Esophagus (tissue), 2 donors: ENCODE data around the gene WSCD2. TPM values are rescaled to one million over a fixed set of nuclear protein-coding genes. Genes with fewer than 3 reads are reported as not detected.

Experiments
- H3K27ac ChIP-seq, 2 donors: one replicate each; pipeline ENCODE4 v1.5.1; 2013; ENCODE audit warnings: low read depth in 2 of 2, mild to moderate bottlenecking in 2 of 2, inconsistent platforms in 1 of 2, low read length in 1 of 2, moderate library complexity in 1 of 2
- H3K27me3 ChIP-seq, 2 donors: one replicate each; pipeline ENCODE4 v1.6.1; 2013; ENCODE audit warnings: low read length in 2 of 2, control low read depth in 1 of 2, mild to moderate bottlenecking in 1 of 2; ENCODE audit not compliant: insufficient read depth in 2 of 2, control insufficient read depth in 1 of 2
- H3K36me3 ChIP-seq, 2 donors: one replicate each; pipeline ENCODE4 v1.6.1; 2013; ENCODE audit warnings: low read length in 1 of 2; ENCODE audit not compliant: control insufficient read depth in 2 of 2, insufficient read depth in 2 of 2
- H3K4me1 ChIP-seq, 2 donors: one replicate each; pipeline ENCODE4 v1.6.1; 2013; ENCODE audit warnings: low read length in 1 of 2; ENCODE audit not compliant: control insufficient read depth in 2 of 2, insufficient read depth in 2 of 2
- H3K4me3 ChIP-seq, 2 donors: one replicate each; pipeline ENCODE4 v1.5.1; 2013; ENCODE audit warnings: low read length in 2 of 2, mild to moderate bottlenecking in 2 of 2, low read depth in 1 of 2, moderate library complexity in 1 of 2
- H3K9me3 ChIP-seq, 2 donors: one replicate each; pipeline ENCODE4 v1.6.1; 2013; ENCODE audit warnings: mild to moderate bottlenecking in 2 of 2, low read depth in 1 of 2, low read length in 1 of 2, moderate library complexity in 1 of 2; ENCODE audit not compliant: control insufficient read depth in 2 of 2, insufficient read depth in 1 of 2
- WGBS, 2 donors: extraction: QIAGEN DNeasy Blood & Tissue Kit; methylation state at CpG; one replicate each; pipeline ENCODE4 v1.1.7; 2013; 5-methylcytosine and 5-hydroxymethylcytosine counted together
- polyA plus RNA-seq, 2 donors: library from polyadenylated mRNA; stranded (reverse); fragments of 200-250 nt; gene quantifications; one replicate each; pipeline ENCODE4 v1.2.3, GENCODE V29; 2013
- donor health status: healthy with polysubstance abuse.
- donor health status: Bipolar disorder and iron deficiency.

Gene WSCD2
- polyA plus RNA-seq, 2 donors: 0.51 to 0.72 TPM

DNA sequence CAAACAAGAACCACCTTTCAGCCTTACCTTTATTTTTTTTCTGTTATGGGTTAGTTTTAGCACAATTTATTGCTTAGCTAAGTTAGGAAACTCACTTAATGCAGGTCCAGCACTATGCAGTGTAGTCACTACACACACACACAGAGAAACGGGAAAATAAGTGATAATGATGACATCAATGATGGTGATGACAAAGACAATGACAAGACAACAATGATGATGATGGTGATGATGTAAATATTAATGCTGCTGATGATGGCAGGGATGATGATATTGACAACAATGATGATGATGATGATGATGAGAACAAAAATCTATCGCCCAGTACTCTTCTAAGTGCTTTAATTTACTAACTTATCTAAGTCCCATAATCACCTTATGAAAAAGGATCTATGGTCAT, 41.1 kb downstream of the WSCD2 start:
- WGBS, 2 donors: 75 to 81% methylated on average over 2 of the region's 2 CpGs
- no peaks in the 10 kb centered on the region for H3K4me1 ChIP-seq

DNA sequence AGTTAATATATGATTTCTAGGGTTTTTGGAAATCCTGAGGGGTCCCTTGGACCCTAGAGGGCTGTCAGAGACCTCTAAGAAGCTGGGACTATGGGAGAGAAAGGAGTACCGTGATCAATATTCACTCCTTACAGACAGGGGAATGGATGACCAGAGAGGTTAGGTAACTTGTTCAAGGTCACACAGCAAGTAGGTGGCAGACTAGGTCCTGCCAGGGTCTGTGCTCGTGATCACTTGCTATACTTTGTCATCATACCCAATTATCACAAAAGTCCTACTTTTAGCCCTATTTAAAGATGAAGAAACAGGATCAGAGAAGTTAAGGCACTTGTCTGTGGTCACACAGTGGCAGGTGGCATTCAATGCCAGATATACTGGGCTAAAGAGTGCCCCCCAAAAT, 42.9 kb downstream of the WSCD2 start:
- Histone ChIP-seq H3K4me3 (no peak overlapping the region), H3K27me3 (no peaks in the 10 kb centered on the region), H3K4me1 (no peaks in the 10 kb centered on the region), H3K27ac (no peak overlapping the region), H3K36me3 (peaks cover 0 to 3% of the 10 kb centered on the region in 2 donors), H3K9me3 (no peaks in the 10 kb centered on the region)
- WGBS, 2 donors: 79 to 88% methylated on average over 2 of the region's 2 CpGs

More for the DNA sequence above, 41.1 kb downstream of the WSCD2 start:
- Histone ChIP-seq H3K4me3 (no peak overlapping the region), H3K9me3 (no peaks in the 10 kb centered on the region), H3K36me3 (peaks cover 0 to 3% of the 10 kb centered on the region in 2 donors), H3K27ac (no peak overlapping the region), H3K27me3 (peaks cover 0 to under 1% of the 10 kb centered on the region in 2 donors)

DNA sequence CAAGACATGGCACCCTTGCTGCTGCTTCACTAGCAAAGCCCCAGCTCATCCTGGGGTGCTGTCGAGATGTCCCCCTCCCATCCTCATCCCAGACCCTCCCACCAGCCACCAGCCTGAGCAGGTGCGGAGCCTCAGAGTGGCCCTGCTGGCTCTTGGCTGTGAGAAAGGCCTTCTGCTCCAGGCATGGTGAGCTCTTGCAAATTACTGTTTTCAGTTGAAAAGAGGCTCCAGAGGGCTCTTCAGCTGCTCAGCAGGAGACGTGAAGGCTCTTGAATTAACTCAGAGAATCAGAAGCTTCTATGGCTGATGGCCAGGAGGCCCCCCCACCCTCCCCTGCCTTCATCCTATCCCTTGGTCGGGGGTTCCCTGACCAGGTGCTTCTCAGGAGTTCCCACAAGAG, 44.1 kb downstream of the WSCD2 start:
- 47 to 52% methylated on average over 4 of the region's 4 CpGs for WGBS, 2 donors
- Histone ChIP-seq H3K4me1 (no peaks in the 10 kb centered on the region), H3K4me3 (no peak overlapping the region), H3K36me3 (peaks cover 0 to under 1% of the 10 kb centered on the region in 2 donors), H3K27ac (no peak overlapping the region), H3K9me3 (no peaks in the 10 kb centered on the region), H3K27me3 (no peaks in the 10 kb centered on the region)

DNA sequence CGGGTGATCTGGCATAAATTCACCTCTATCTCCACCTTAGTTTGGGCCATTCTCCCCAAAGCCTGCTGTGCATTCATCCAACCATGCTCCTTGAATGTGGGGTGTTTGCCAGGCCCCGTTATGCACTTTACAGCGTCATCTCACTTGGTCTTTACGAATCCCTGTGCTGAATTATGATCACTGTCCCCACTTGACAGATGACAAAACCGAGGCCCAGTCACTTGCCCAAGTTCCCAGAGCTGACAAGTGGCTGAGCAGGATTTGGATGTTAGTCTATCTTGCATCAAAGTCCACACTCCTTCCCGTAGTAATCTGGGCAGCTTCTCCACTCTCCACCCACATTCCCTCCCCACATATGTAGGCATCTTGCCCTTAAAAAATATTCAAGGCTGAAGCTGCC, 44.8 kb downstream of the WSCD2 start:
- Histone ChIP-seq H3K4me1 (no peaks in the 10 kb centered on the region), H3K27me3 (no peaks in the 10 kb centered on the region), H3K27ac (no peak overlapping the region), H3K4me3 (no peak overlapping the region), H3K36me3 (no peaks in the 10 kb centered on the region), H3K9me3 (no peaks in the 10 kb centered on the region)
- WGBS, 2 donors: 71 to 78% methylated on average over 6 of the region's 6 CpGs

DNA sequence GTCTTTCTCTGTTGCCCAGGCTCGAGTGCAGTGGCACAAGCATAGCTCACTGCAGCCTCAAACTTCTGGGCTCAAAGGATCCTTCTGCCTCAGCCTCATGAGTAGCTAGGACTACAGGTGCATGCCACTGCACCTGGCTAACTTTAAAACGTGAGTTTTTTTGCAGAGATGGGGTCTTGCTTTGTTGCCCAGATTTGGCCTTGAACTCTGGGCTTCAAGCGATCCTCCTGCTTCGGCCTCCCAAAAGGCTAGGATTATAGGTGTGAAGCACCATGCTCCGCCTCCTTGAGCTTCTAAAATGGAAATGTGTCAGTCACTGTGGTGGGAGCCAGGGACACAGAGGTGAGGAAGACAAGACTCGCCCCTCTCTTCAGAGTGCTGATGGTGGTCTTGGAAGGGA, 45.6 kb downstream of the WSCD2 start:
- WGBS, 2 donors: 66 to 80% methylated on average over 6 of the region's 6 CpGs
- H3K36me3 ChIP-seq: no peaks in the 10 kb centered on the region
- no peak overlapping the region for H3K27ac ChIP-seq
- no peak overlapping the region for H3K4me3 ChIP-seq
- H3K9me3 ChIP-seq: no peaks in the 10 kb centered on the region
- no peaks in the 10 kb centered on the region for H3K4me1 ChIP-seq
- H3K27me3 ChIP-seq: no peaks in the 10 kb centered on the region

DNA sequence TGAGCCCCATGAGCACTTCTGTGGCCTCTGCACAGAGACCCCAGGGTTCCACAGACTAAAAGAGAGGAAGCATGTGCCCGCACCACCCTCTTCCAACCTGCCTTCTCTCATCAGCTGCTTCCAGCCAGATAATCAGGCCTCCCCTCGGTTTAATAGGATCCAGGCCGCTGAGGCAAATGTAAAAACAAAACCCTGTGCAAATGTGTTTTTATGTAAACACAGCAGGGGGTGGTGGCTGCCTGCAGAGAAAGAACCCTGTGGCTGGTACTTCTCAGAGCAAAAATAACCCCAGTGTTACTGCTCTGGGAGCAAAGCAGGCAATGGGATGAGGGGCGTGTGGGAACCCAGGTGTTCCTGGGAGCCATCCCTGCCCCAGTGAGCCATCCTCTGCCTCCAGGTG, 46.2 kb downstream of the WSCD2 start:
- no peak overlapping the region for H3K27ac ChIP-seq
- H3K36me3 ChIP-seq: no peaks in the 10 kb centered on the region
- no peaks in the 10 kb centered on the region for H3K4me1 ChIP-seq
- 43 to 51% methylated on average over 4 of the region's 4 CpGs for WGBS, 2 donors
- no peaks in the 10 kb centered on the region for H3K9me3 ChIP-seq
- H3K27me3 ChIP-seq: no peaks in the 10 kb centered on the region
- H3K4me3 ChIP-seq: no peak overlapping the region

DNA sequence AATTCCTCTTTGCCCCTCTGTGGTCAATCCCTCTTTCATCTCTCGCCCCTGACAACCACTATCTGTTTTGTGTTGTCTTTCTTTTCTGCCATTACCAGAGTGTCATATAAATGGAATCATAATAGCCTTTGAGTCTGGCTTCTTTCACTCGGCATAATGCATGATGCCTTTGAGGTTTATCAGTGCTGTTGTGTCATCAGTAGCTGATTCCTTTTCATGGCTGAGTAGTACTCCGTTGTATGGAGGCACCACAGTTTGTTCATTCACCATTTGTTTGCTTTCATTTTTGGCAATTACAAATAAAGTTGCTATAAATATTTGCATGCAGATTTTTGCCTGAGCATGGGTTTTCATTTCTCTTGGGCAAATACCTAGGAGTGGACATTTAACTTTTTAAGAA, 47.2 kb downstream of the WSCD2 start:
- Histone ChIP-seq H3K36me3 (no peaks in the 10 kb centered on the region), H3K4me1 (no peaks in the 10 kb centered on the region), H3K27ac (no peak overlapping the region), H3K27me3 (no peaks in the 10 kb centered on the region), H3K9me3 (no peaks in the 10 kb centered on the region), H3K4me3 (no peak overlapping the region)
- 90 to 95% methylated on average over 3 of the region's 3 CpGs for WGBS, 2 donors

DNA sequence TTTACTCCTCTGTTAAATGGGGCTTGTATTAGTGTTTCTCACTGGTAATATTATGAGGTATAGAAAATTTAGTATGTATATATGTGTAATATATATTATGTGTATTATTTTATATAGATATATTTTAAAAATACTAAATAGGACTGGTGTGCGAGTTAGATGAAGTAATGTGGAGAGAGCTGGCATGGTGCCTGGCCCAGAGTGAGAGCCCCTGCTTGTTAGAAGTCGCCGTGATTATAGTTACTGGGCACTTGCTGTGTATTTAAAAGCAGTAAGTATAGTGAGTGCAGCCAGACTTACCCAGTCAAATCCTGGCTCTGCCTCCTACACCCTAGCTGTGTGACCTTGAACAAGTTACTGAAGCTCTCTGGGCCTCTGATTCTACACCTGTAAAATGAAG, 48.0 kb downstream of the WSCD2 start:
- WGBS, 2 donors: 86 to 93% methylated on average over 3 of the region's 3 CpGs
- Histone ChIP-seq H3K4me3 (no peak overlapping the region), H3K9me3 (no peaks in the 10 kb centered on the region), H3K27ac (no peak overlapping the region), H3K36me3 (no peaks in the 10 kb centered on the region), H3K27me3 (no peaks in the 10 kb centered on the region), H3K4me1 (no peaks in the 10 kb centered on the region)

DNA sequence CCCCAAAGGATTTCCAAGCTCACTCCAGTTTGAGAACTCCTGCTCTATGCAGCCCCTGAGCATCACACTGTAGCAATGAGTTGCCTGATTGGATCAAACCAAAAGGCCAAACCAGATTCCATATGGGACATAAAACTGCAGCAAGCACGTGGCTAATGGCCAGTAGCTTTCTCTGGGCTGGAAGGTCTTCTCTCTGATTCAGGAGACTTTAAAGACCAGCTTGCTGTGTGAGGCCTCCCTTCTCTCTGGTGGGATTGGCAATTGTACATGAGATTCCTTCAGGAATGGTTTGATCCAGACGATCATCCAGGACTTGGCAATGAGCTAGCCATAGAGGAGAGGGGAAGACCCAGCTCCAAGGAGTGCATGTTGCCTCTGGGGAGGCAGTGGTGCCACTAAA, 50.2 kb downstream of the WSCD2 start:
- H3K27me3 ChIP-seq: no peaks in the 10 kb centered on the region
- no peaks in the 10 kb centered on the region for H3K9me3 ChIP-seq
- H3K4me3 ChIP-seq: no peak overlapping the region
- H3K27ac ChIP-seq: no peak overlapping the region
- no peaks in the 10 kb centered on the region for H3K36me3 ChIP-seq
- 65 to 69% methylated on average over 2 of the region's 2 CpGs for WGBS, 2 donors
- no peaks in the 10 kb centered on the region for H3K4me1 ChIP-seq

DNA sequence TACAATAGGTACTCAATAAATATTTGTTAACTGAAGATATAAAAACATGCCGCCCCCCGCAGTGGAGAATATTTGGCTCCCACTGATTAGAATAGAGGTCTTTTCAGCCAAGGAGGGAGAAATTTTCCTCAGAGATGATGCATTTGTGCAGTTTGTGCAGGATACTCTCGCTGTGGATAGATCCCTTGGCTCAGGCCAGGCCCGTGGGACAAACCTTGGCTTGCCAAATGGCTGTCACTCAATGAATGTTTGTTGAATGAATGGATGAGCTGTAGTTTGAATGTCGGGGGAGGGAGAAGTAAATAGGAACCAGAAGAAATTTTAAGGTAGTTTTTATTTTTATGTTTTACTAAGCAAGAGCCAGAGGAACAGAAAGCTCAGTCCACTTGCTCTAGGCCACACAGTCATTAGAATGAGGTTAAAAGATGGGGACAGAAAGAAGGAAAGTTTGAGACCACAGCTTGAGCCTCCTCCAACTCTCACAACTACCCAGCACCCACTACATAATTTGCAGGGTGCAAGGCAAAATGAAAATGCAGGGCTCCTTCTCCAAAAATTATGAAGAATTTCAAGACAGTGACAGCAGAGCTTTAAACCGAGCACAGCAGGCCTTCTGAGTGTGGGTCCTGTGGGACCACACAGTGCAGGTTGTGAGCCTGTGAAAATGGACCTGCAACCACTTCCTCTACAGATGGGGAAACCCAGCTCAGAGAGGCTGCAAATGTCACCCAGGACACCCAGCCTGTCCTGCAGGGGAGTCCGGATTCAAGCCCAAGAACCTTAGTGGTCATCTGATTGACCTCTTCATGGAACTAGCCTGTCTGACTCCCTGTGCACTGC, 51.4 kb downstream of the WSCD2 start:
- Histone ChIP-seq H3K27ac (no peak overlapping the region), H3K9me3 (no peaks in the 10 kb centered on the region), H3K36me3 (no peaks in the 10 kb centered on the region), H3K4me1 (no peaks in the 10 kb centered on the region), H3K4me3 (no peak overlapping the region), H3K27me3 (no peaks in the 10 kb centered on the region)
- WGBS, 2 donors: 74 to 77% methylated on average over 7 of the region's 7 CpGs
